DLD1 (cell line): ENCODE results near the gene EPHB4.
"Not testable (repeated sequence)": the region's sequence is repeated elsewhere in the genome, so short reads cannot be mapped to it uniquely, and the experiment has no call there.

Source experiments
- in situ Hi-C: cut with HindIII; loops from 2 replicates; pipeline ENCODE4 v1.10.0; 2017; ENCODE audit warnings: low sequenced_read_pairs

The EPHB4 gene

DNA sequence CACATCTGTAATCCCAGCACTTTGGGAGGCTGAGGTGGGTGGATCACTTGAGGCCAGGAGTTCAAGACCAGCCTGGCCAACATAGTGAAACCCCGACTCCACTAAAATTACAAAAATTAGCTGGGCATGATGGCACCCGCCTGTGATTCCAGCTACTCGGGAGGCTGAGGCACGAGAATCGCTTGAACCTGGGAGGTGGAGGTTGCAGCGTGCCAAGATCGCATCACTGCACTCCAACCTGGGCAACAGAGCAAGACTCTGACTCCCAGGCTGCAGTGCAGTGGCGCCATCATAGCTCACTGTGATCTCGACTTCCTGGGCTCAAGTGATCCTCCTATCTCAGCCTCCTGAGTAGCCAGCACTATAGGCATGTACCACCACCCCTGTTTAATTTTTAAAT is 27.6 kb upstream of the EPHB4 start:
- in situ Hi-C loops: not testable (repeated sequence)

DNA sequence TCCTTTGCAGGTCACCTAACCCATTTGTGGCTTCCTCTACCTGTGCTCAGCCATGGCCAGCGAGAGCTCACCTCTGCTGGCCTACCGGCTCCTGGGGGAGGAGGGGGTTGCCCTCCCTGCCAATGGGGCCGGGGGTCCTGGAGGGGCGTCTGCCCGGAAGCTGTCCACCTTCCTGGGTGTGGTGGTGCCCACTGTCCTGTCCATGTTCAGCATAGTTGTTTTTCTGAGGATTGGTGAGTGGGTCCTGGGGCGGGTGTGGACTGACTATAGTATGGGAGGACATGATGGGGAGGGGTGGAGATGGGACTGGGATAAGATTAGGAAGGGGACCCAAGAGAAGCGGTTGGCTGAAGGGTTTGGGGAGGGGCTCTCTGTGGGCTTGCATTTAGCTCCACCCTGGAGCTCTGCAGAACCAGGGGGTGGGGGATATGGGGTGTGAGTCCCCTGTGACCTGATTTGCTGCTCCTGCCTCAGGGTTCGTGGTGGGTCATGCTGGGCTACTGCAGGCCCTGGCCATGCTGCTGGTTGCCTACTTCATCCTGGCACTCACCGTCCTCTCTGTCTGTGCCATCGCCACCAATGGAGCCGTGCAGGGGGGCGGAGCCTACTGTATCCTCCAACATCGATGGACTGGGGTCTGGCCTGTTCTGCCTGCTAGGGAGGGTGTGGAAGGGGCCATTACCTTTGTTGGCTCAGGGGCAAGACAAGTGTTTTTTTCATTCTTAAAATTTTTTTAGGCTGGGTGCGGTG is 27.0 kb upstream of the EPHB4 start:
- in situ Hi-C loops: no loop called here

- in situ Hi-C loops: no loop called here
Observed at GRCh38 chr7:100852048-100852872, 24.9 kb upstream of the EPHB4 start, which contains the start of gene SLC12A9. Gene SLC12A9, plus strand, starts transcription at chr7:100852713. Its CDS starts 1,485 bp downstream, at chr7:100854198.

DNA sequence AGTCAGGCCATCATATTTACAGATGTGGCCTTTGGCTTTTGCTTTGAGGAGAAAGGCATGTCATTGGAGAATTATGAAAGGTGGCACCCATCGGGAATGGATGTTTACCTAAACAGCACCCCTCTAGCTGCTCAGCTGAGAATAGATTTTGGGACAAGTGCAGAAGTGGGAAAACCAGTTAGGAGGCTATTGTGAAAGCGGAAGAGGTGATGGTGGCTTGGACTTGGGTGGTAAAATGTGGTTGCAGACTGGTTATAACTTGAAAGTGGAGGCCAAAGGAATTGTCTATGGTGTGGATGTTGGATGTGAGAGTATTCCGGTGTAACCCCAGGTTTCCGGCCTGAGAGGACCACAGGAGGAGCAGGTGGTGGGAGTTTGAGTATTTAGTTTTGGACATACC is 20.0 kb upstream of the EPHB4 start:
- in situ Hi-C loops: no loop called here

GRCh38 chr7:100840470-100841100 is 13.3 kb upstream of the EPHB4 start:
- in situ Hi-C loops: no loop called here

GRCh38 chr7:100839361-100839760 is 12.0 kb upstream of the EPHB4 start:
- in situ Hi-C loops: no loop called here

DNA sequence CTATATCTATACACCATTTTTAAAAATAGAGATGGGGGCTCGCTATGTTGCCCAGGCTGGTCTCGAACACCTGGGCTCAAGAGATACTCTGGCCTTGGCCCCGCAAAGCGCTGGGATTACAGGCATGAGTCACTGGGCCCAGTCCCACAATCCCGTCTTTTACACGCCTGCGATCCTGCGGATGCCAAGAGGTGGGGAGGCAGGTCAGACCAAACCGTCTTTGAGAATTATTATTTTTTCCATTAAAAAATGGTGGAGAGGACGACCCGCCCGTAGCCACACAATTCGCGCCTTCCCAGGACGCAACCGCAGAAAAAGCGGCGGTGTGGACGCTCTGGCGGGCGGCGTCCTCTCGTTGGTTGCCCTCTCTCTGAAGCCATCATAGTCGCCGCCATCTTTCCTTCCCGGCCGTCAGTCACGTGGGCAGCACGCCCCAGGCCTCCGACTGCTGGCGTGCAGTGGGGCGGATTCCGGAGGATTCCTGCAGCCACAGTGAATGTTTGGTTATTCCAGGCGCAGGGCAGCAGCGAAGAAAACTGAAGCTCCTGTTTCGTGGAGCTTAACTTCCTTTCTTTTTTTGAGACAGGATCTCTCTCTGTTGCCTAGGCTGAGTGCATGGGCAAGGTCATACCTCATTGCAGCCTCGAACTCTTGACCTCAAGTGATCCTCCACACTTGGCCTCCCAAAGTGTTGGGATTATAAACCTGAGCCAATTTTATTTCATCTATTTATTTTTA is 9.9 kb upstream of the EPHB4 start:
- in situ Hi-C loops: no loop called here

DNA sequence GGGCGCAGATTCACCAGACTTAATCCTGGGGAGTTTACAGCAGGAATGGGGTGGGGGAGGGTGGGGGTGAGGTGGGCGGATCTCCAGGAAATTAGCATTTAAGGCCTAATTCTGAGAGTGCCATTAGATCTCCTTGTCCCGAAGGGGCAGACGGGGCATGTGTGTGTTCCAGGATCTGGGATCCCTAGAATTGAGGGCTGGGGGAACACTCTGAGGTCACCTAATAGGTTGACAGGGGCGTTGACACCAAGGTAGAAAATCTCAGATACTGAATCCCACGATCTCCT is 9.4 kb upstream of the EPHB4 start:
- in situ Hi-C loops: no loop called here

DNA sequence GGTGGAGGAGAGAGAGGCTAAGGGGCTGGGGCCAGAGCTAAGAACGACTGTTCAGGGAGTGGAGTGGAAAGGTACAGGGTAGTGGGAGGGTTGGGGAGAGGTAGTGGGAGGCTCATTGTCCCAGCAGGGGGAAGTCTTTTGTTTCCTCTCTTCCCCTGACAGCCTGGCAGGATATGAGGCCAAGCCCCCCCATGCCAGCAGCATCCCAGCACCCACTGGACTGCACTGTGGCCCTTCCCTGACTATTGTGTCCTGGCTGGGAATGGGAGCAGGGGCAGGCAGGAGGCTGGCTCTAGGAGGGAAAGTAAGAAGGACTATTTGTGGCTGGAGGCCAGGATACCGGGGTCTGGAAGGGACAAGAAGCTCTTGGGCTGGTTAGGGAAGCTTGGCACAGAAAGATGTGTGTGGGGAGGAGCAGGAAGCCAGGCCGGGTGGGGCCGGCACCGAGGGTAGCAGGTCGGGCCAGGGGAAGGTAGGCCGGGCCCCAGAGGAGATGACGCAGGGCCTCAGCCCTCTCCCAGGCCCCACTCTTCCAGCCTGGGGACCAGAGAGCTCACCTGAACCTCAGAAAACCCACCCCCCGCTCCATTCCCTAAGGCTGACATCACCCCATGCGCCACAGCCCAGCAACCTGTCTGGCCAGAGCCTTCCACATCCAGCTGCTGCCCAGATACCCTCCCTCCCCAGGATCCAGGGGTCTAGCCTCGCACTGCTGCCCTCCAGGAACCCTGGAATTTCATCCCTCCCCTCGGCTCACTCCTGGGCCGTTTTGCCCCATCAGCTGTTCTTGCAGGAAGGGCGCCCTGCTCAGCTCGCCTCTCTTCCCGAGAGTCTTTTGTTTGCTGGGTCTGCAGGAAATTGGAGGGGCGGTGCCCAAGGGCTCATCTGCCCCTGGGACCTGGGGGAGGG is 8.8 kb upstream of the EPHB4 start:
- in situ Hi-C loops: no loop called here

- in situ Hi-C loops: no loop called here
Observed at GRCh38 chr7:100832281-100832633, 4.9 kb upstream of the EPHB4 start.

- in situ Hi-C loops: no loop called here
Observed at GRCh38 chr7:100830396-100830795, 3.1 kb upstream of the EPHB4 start.

- in situ Hi-C loops: no loop called here
Observed at GRCh38 chr7:100829150-100829716, 1.9 kb upstream of the EPHB4 start.

- in situ Hi-C loops: no loop called here
Observed at GRCh38 chr7:100826514-100827329, 601 bp downstream of the EPHB4 start.

DNA sequence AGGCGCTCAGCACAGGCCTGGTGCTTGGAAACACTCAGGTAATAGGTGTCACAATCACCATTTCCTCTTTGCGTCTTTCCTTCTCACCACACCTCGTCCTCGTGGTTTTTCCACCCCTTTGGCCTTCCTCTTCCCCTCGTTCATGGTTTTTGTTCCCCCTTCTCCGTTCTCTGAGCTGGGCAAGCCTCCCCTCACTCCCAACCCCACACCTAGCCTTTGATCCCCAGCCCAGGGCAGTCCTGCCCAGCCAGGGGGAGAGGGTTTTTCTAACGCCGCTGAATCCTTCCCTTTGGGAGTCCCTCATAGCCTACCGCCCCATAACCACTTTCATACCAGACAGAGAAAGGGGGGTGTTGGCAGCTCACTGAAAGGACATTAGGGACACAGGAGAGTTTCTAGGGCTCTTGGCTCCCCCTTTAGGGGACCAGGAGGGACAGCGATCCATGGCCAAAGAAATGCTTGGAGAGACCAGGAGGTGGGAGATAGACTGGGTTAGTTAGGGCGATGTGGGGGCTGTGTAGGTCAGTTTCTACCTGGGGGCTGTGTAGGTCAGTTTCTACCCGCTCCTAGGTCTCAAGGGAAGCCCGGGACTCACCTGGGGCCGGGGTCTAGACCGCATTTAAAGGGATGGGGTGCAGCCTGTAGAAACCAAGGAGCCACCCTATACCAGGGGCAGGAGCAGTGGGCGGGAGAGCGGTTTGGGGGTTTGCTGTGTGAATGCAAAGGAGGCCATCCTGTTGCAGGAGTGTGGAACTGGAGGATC is 1.4 kb downstream of the EPHB4 start:
- in situ Hi-C loops: no loop called here

GRCh38 chr7:100825215-100825671 is 2.1 kb downstream of the EPHB4 start:
- in situ Hi-C loops: no loop called here

GRCh38 chr7:100824499-100825214 is 2.7 kb downstream of the EPHB4 start:
- in situ Hi-C loops: no loop called here

DNA sequence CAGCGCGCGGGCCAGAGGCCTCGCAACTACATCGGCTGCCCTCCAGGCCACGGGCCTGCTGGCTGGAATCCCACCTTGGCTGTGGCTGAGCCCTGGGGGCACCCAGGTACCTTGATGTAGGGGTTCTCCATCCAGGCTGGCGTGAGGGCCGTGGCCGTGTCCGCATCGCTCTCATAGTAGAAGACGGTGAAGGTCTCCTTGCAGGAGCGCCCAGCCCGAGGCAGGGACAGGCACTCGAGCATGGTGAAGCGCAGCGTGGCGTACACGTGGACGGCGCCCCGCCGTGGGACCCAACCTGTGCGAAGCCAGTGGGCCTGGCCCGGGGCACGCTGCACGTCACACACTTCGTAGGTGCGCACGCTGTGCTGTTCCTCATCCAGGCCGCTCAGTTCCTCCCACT is 3.8 kb downstream of the EPHB4 start:
- in situ Hi-C loops: no loop called here

- in situ Hi-C loops: no loop called here
Observed at GRCh38 chr7:100823140-100823525, 4.2 kb downstream of the EPHB4 start.
